Esophagus squamous epithelium (tissue), 4 donors: ENCODE measurements around the gene UROS.

Experiments
- CTCF ChIP-seq, 6 experiments: fragments of 450-650 bp in 4 of 6; fragments of 200-600 bp in 2 of 6; sonication (generic) in 2 of 6; IDR thresholded peaks; one replicate each; pipeline ENCODE4 v1.5.1; 2016 to 2019; ENCODE audit warnings: antibody characterized with exemption in 6 of 6, mild to moderate bottlenecking in 4 of 6, moderate library complexity in 4 of 6
- POLR2A ChIP-seq, 4 donors: fragments of 450-650 bp; IDR thresholded peaks; one replicate each; pipeline ENCODE4 v1.6.1; 2017; ENCODE audit warnings: antibody characterized with exemption in 4 of 4, mild to moderate bottlenecking in 4 of 4, moderate library complexity in 3 of 4

GRCh38 chr10:125811251-125811650, 11.8 kb downstream of the UROS start:
- TF ChIP-seq CTCF (IDR thresholded peaks at IDR 0.05): no peak
- TF ChIP-seq POLR2A (IDR thresholded peaks at IDR 0.05): no peak
